ENCODE results near the gene CREB3L2. TPM values are rescaled to one million over a fixed set of nuclear protein-coding genes. Genes with fewer than 3 reads are reported as not detected.

Gene CREB3L2
- total and polyA plus RNA-seq, 12 donors, result 11.4 to 169 (median 63.1) TPM

- Histone ChIP-seq H3K27me3 (no peaks in the 10 kb centered on the region), H3K9me3 (replicated peaks in 1 of 3) (no peaks in the 10 kb centered on the region), H3K36me3 (replicated peaks in 1 of 2) (no peaks in the 10 kb centered on the region), H3K27ac (no peak overlapping the region), H3K4me1 (replicated peaks in 1 of 2) (no peaks in the 10 kb centered on the region), H3K4me3 (no peak overlapping the region)
- TF ChIP-seq POLR2A (IDR thresholded peaks at IDR 0.05) (no peak), CTCF (IDR thresholded peaks at IDR 0.05) (no peak)
- intact Hi-C loops (cut with DNase I), result no loop called here
- WGBS, 4 donors, result 91 to 98% (median 93%) methylated on average over 3 of the region's 3 CpGs
- DNase-seq, result no peak
Measured at GRCh38 chr7:138023618-138024342, 21.9 kb upstream of the CREB3L2 start.

- no peaks in the 10 kb centered on the region for H3K9me3 ChIP-seq (replicated peaks in 1 of 3)
- TF ChIP-seq CTCF (IDR thresholded peaks at IDR 0.05) (no peak), POLR2A (IDR thresholded peaks at IDR 0.05) (no peak)
- no peaks in the 10 kb centered on the region for H3K27me3 ChIP-seq
- H3K4me1 ChIP-seq (replicated peaks in 1 of 2), result no peaks in the 10 kb centered on the region
- 78 to 87% (median 82%) methylated on average over 6 of the region's 6 CpGs for WGBS, 4 donors
- DNase-seq, result no peak
- no peaks in the 10 kb centered on the region for H3K36me3 ChIP-seq (replicated peaks in 1 of 2)
- H3K4me3 ChIP-seq, result no peak overlapping the region
- intact Hi-C loops (cut with DNase I), result no loop called here
- no peak overlapping the region for H3K27ac ChIP-seq
Measured at GRCh38 chr7:138021889-138022288, 20.0 kb upstream of the CREB3L2 start.

GRCh38 chr7:138017992-138018391 is 16.1 kb upstream of the CREB3L2 start:
- Histone ChIP-seq H3K27ac (no peak overlapping the region), H3K27me3 (no peaks in the 10 kb centered on the region), H3K36me3 (replicated peaks in 1 of 2) (no peaks in the 10 kb centered on the region), H3K9me3 (replicated peaks in 1 of 3) (no peaks in the 10 kb centered on the region), H3K4me1 (replicated peaks in 1 of 2) (no peaks in the 10 kb centered on the region), H3K4me3 (no peak overlapping the region)
- no peak for TF ChIP-seq CTCF (IDR thresholded peaks at IDR 0.05)
- no peak for TF ChIP-seq POLR2A (IDR thresholded peaks at IDR 0.05)
- 85 to 100% (median 97%) methylated on average over 1 of the region's 1 CpG for WGBS, 4 donors
- intact Hi-C loops (cut with DNase I), result no loop called here
- DNase-seq, result no peak

GRCh38 chr7:138015096-138015495 is 13.2 kb upstream of the CREB3L2 start:
- no peak overlapping the region for H3K4me3 ChIP-seq
- no peak for DNase-seq
- no peaks in the 10 kb centered on the region for H3K9me3 ChIP-seq (replicated peaks in 1 of 3)
- WGBS, 4 donors, result 93 to 100% (median 95%) methylated on average over 3 to 5 of the region's 5 CpGs
- H3K4me1 ChIP-seq (replicated peaks in 1 of 2), result no peaks in the 10 kb centered on the region
- H3K36me3 ChIP-seq (replicated peaks in 1 of 2), result no peaks in the 10 kb centered on the region
- intact Hi-C loops (cut with DNase I), result no loop called here
- H3K27me3 ChIP-seq, result no peaks in the 10 kb centered on the region
- no peak for TF ChIP-seq POLR2A (IDR thresholded peaks at IDR 0.05)
- TF ChIP-seq CTCF (IDR thresholded peaks at IDR 0.05), result no peak
- H3K27ac ChIP-seq, result no peak overlapping the region

Measured in adrenal gland (tissue), 12 donors.